ENCODE data around the gene SYTL1. TPM values are rescaled to one million over a fixed set of nuclear protein-coding genes. Genes with fewer than 3 reads are reported as not detected.

SYTL1 gene
- total and polyA plus RNA-seq, 7 donors, result 0.13 to 1.3 (median 0.41) TPM

DNA sequence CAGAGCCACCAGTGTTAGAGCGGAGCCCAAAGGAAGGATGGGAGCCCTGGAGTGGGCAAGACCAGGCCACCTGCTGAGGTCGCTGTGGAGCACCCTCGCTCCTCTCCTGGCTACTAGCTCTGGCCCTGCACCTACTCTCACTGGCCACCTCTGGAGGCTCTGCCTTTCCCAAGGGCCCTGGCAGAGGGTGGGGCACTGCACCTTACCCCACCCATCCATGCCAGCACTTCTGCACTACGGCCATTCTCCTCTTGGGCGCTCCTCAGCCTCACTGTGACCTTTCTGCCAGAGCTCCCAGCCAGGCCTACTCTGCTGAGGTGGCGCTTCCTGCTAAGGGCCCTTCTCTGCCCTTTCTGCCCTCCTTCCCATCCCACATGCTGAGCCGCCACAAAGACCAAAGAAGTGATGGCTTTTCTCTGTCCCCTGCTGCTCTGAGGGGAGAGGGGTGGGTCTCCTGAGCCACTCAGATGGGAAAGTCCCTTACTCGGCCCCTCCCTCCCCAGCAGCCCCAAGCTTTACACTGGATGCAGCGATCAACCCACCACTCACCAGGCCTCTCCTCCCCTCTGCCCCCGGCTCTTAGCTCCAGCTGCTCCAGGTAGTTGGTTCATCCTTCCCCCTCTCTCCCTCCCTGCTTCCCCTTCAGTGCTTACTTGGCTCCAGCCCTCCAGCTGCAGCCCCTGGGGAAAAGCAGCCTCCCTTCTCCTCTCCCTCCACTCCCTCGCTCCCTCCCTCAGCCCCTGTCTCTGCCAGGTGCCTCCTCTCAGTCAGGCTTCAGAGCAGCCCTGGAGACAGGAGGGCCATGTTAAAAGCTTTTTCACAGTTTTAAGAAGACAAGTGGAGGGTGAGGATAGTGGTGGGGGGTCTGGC is 34.7 kb upstream of the SYTL1 start:
- intact Hi-C loops (cut with DNase I), result no loop called here
- Histone ChIP-seq H3K4me1 (no peaks in the 10 kb centered on the region), H3K9me3 (no peaks in the 10 kb centered on the region), H3K4me3 (no peak overlapping the region), H3K36me3 (ENCODE audit: insufficient read depth in 1 of 2, low read depth in 1 of 2) (peaks cover 0 to 56% of the 10 kb centered on the region in 2 donors), H3K27ac (no peak overlapping the region), H3K27me3 (ENCODE audit: insufficient read depth in 3 of 3, low read length in 2 of 3) (no peaks in the 10 kb centered on the region)
- TF ChIP-seq, protein P1, sequence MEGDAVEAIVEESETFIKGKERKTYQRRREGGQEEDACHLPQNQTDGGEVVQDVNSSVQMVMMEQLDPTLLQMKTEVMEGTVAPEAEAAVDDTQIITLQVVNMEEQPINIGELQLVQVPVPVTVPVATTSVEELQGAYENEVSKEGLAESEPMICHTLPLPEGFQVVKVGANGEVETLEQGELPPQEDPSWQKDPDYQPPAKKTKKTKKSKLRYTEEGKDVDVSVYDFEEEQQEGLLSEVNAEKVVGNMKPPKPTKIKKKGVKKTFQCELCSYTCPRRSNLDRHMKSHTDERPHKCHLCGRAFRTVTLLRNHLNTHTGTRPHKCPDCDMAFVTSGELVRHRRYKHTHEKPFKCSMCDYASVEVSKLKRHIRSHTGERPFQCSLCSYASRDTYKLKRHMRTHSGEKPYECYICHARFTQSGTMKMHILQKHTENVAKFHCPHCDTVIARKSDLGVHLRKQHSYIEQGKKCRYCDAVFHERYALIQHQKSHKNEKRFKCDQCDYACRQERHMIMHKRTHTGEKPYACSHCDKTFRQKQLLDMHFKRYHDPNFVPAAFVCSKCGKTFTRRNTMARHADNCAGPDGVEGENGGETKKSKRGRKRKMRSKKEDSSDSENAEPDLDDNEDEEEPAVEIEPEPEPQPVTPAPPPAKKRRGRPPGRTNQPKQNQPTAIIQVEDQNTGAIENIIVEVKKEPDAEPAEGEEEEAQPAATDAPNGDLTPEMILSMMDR (IDR thresholded peaks at IDR 0.05), result no peak
- ATAC-seq, result no peak
- 78 to 85% (median 79%) methylated on average over 10 to 11 of the region's 11 CpGs for WGBS, 3 donors
- no peak for DNase-seq

- H3K9me3 ChIP-seq, result no peaks in the 10 kb centered on the region
- H3K4me3 ChIP-seq, result no peak overlapping the region
- H3K27ac ChIP-seq, result no peak overlapping the region
- H3K36me3 ChIP-seq (ENCODE audit: insufficient read depth in 1 of 2, low read depth in 1 of 2), result peaks cover 0 to 47% of the 10 kb centered on the region in 2 donors
- H3K4me1 ChIP-seq, result no peaks in the 10 kb centered on the region
- DNase-seq (no peak), ATAC-seq (no peak)
- no peaks in the 10 kb centered on the region for H3K27me3 ChIP-seq (ENCODE audit: insufficient read depth in 3 of 3, low read length in 2 of 3)
- TF ChIP-seq, protein P1 (IDR thresholded peaks at IDR 0.05), result no peak
- 72 to 84% (median 74%) methylated on average over 5 to 6 of the region's 6 CpGs for WGBS, 3 donors
- intact Hi-C loops (cut with DNase I), result no loop called here
These were observed 33.8 kb upstream of the SYTL1 start for GRCh38 chr1:27307874-27308598.

DNA sequence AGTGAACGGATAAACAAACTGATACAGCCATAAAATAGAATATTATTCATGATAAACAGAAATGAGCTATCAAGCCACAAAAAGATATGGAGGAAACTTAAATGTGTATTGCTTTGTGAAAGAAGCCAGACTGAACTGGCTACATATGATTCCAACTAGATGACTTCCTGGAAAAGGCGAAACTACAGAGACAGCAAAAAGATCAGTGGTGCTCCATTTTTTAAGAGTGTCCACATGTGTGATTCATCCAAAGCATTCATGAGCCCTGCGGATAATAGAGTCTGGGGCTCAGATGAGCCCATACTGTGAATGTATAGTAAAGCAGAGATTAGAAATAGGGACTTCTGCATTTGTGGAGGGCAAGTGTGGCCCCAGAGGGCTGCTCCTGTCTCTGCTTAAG is 27.7 kb upstream of the SYTL1 start:
- DNase-seq, result no peak
- 74 to 78% (median 77%) methylated on average over 3 of the region's 3 CpGs for WGBS, 3 donors
- intact Hi-C loops (cut with DNase I), result no loop called here
- H3K4me1 ChIP-seq, result no peaks in the 10 kb centered on the region
- peaks cover 0 to 15% (median 0%) of the 10 kb centered on the region in 3 donors for H3K27me3 ChIP-seq (ENCODE audit: insufficient read depth in 3 of 3, low read length in 2 of 3)
- no peak for ATAC-seq
- no peak overlapping the region for H3K4me3 ChIP-seq
- no peaks in the 10 kb centered on the region for H3K9me3 ChIP-seq
- no peak overlapping the region for H3K27ac ChIP-seq
- TF ChIP-seq, protein P1 (IDR thresholded peaks at IDR 0.05), result no peak
- peaks cover 0 to 10% of the 10 kb centered on the region in 2 donors for H3K36me3 ChIP-seq (ENCODE audit: insufficient read depth in 1 of 2, low read depth in 1 of 2)

DNA sequence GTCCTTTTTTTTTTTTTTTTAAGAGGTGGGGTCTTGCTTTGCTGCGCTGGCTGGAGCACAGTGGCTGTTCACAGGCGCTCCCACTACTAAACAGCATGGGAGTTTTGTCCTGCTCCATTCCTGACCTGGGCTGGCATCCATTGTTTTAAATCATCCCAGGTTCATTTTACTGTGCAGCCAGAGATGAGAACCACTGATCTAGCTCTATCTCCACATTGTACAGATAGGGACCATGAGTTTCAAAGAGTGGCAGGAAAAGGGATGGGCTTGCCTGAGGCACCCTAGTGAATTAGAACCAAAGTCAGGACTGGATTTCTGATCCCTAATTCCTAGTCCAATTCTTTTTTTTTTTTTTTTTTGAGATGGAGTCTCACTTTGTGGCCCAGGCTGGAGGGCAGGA is 27.1 kb upstream of the SYTL1 start:
- H3K4me3 ChIP-seq, result no peak overlapping the region
- H3K27me3 ChIP-seq (ENCODE audit: insufficient read depth in 3 of 3, low read length in 2 of 3), result peaks cover 0 to 19% (median 0%) of the 10 kb centered on the region in 3 donors
- no peak for DNase-seq
- intact Hi-C loops (cut with DNase I), result no loop called here
- TF ChIP-seq, protein P1 (IDR thresholded peaks at IDR 0.05), result no peak
- no peaks in the 10 kb centered on the region for H3K9me3 ChIP-seq
- ATAC-seq, result no peak
- H3K36me3 ChIP-seq (ENCODE audit: insufficient read depth in 1 of 2, low read depth in 1 of 2), result peaks cover 0 to 10% of the 10 kb centered on the region in 2 donors
- 58 to 65% (median 59%) methylated on average over 2 of the region's 2 CpGs for WGBS, 3 donors
- no peaks in the 10 kb centered on the region for H3K4me1 ChIP-seq
- H3K27ac ChIP-seq, result no peak overlapping the region

All from psoas muscle (tissue), 8 donors.